Iris pigment epithelial cell (primary cell): ENCODE data around the gene RHCE.
"Not testable (repeated sequence)": the region's sequence is repeated elsewhere in the genome, so short reads cannot be mapped to it uniquely, and the experiment has no call there.

Source experiments
- DNase-seq: peaks from one replicate; pipeline ENCODE4 v3.0.0-alpha.2; 2011; ENCODE audit warnings: low read depth

Gene RHCE

GRCh38 chr1:25420715-25421114 is at the start of gene RHCE:
TSS of gene RHCE (minus strand) at chr1:25420825. CDS start at chr1:25420786, 39 bp downstream.
- DNase-seq, result not testable (repeated sequence)

- peak; percentile 66 for DNase-seq
Observed at GRCh38 chr1:25469177-25469576, 48.6 kb upstream of the RHCE start.

GRCh38 chr1:25468033-25468432 is 47.4 kb upstream of the RHCE start:
- DNase-seq, result peak; percentile 55

- no peak for DNase-seq
Observed at GRCh38 chr1:25467616-25468015, 47.0 kb upstream of the RHCE start.

- DNase-seq, result no peak
Observed at GRCh38 chr1:25467193-25467592, 46.6 kb upstream of the RHCE start.

GRCh38 chr1:25462732-25463131 is 42.1 kb upstream of the RHCE start:
- DNase-seq, result peak; percentile 19

GRCh38 chr1:25461849-25462248 is 41.2 kb upstream of the RHCE start:
- no peak for DNase-seq

- DNase-seq, result not testable (repeated sequence)
Observed at GRCh38 chr1:25460816-25461215, 40.2 kb upstream of the RHCE start.

GRCh38 chr1:25460020-25460419 is 39.4 kb upstream of the RHCE start:
- no peak for DNase-seq

- peak; percentile 74 for DNase-seq
Observed at GRCh38 chr1:25458541-25459298, 38.1 kb upstream of the RHCE start.

GRCh38 chr1:25456502-25456901 is 35.9 kb upstream of the RHCE start:
- no peak for DNase-seq

- no peak for DNase-seq
Observed at GRCh38 chr1:25451908-25452307, 31.3 kb upstream of the RHCE start.

GRCh38 chr1:25450891-25451290 is 30.3 kb upstream of the RHCE start:
- no peak for DNase-seq

- no peak for DNase-seq
Observed at GRCh38 chr1:25447547-25447946, 26.9 kb upstream of the RHCE start.

- no peak for DNase-seq
Observed at GRCh38 chr1:25445993-25446538, 25.4 kb upstream of the RHCE start.

GRCh38 chr1:25444604-25445003 is 24.0 kb upstream of the RHCE start:
- not testable (repeated sequence) for DNase-seq

- no peak for DNase-seq
Observed at GRCh38 chr1:25443030-25443699, 22.5 kb upstream of the RHCE start.

GRCh38 chr1:25442178-25442577 is 21.6 kb upstream of the RHCE start:
- DNase-seq, result peak; percentile 45

- no peak for DNase-seq
Observed at GRCh38 chr1:25439287-25439686, 18.7 kb upstream of the RHCE start.

- no peak for DNase-seq
Observed at GRCh38 chr1:25437672-25438071, 17.0 kb upstream of the RHCE start.

- peak; percentile 50 for DNase-seq
Observed at GRCh38 chr1:25435397-25436108, 14.9 kb upstream of the RHCE start.

- peak; percentile 7 for DNase-seq
Observed at GRCh38 chr1:25433389-25434186, 13.0 kb upstream of the RHCE start.
